GM13976 (cell line): ENCODE data around the gene EIF1AD.
"Not testable (repeated sequence)": the region's sequence is repeated elsewhere in the genome, so short reads cannot be mapped to it uniquely, and the experiment has no call there.

Experiments used
- DNase-seq: peaks from one replicate; pipeline ENCODE4 v3.0.0; 2012; ENCODE audit warnings: low spot score
- in situ Hi-C: fragments of 300-500 bp; cut with MboI; formaldehyde crosslinking; loops from one replicate; pipeline ENCODE4 v1.12.0; 2022; ENCODE audit warnings: low sequenced_read_pairs, mixed read lengths, inconsistent platforms; ENCODE audit not compliant: unreplicated experiment
- TF ChIP-seq, protein P1 (sequence below): IDR thresholded peaks from 2 replicates; pipeline ENCODE4 v1.5.1; 2012; ENCODE audit warnings: borderline replicate concordance, mild to moderate bottlenecking; ENCODE audit not compliant: insufficient read depth; ENCODE audit errors: extremely low read depth, missing control alignments, control extremely low read depth

The EIF1AD gene

DNA sequence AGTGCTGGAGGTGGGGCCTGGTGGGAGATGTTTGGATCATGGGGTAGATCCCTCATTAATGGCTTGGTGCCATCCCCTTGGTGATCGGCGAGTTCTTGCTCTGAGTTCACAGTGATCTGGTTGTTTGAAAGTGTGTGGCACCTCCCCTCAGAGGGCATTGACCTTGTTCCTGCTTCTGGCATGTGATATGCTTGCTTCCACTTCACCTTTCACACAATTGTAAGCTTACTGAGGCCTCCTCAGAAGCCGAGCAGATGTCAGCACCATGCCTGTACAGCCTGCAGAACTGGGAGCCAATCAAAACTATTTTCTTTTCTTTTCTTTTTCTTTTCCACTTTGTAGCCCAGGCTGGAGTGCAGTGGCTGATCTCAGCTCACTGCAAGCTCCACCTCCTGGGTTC, 35.4 kb upstream of the EIF1AD start:
- DNase-seq = no peak
- in situ Hi-C loops = no loop called here
- TF ChIP-seq, protein P1, sequence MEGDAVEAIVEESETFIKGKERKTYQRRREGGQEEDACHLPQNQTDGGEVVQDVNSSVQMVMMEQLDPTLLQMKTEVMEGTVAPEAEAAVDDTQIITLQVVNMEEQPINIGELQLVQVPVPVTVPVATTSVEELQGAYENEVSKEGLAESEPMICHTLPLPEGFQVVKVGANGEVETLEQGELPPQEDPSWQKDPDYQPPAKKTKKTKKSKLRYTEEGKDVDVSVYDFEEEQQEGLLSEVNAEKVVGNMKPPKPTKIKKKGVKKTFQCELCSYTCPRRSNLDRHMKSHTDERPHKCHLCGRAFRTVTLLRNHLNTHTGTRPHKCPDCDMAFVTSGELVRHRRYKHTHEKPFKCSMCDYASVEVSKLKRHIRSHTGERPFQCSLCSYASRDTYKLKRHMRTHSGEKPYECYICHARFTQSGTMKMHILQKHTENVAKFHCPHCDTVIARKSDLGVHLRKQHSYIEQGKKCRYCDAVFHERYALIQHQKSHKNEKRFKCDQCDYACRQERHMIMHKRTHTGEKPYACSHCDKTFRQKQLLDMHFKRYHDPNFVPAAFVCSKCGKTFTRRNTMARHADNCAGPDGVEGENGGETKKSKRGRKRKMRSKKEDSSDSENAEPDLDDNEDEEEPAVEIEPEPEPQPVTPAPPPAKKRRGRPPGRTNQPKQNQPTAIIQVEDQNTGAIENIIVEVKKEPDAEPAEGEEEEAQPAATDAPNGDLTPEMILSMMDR = no peak

DNA sequence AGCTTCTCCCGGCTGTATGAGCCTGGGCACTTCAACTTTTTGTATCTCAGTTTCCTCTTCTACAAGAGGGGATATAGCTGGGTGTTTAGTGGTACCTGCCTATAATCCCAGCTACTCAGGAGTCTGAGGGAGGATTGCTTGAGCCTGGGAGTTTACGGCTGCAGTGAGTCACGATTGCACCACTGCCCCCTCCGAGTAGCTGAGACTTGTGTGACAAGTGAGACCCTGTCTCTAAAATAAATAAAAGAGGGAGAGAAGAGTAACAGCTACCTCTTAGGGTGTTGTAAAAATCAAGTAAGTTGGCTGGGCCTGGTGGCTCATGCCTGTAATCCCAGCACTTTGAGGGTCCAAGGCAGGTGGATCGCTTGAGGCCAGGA, 34.4 kb upstream of the EIF1AD start:
- no peak for DNase-seq
- in situ Hi-C loops = no loop called here
- TF ChIP-seq, protein P1 = no peak

DNA sequence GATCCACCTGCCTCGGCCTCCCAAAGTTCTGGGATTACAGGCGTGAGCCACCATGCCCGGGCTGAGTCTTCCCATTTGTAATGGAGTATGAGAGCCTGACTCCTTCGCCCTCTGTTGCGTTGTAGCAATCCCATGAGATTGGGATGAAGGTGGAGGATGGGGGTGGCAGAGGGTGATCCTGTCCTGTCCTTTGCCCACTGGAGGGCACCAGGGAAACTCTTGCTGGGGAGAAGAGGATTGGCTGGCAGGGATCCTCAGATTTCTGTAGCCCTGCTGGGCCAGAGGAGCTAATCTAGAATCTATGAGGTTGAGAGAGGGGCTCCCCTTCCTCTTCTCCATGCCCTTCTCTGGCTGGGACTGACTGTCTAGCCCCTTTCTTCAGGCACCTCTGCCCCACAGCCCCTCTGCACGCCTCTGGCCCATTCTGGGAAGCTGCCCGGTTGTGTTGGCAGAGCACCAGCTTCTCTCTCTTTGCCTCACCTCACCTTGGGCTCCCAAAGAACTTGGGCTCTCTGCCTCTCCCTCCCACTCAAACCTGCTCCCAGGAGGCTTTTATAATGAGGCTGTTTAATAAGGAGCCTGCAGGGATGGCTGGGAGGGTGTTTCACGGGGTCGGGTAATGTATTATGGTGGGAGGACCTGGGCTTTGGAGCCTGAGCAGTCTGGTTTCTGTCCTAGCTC, 33.8 kb upstream of the EIF1AD start:
- peak; percentile 16 for DNase-seq
- in situ Hi-C loops = no loop called here
- TF ChIP-seq, protein P1 = no peak

DNA sequence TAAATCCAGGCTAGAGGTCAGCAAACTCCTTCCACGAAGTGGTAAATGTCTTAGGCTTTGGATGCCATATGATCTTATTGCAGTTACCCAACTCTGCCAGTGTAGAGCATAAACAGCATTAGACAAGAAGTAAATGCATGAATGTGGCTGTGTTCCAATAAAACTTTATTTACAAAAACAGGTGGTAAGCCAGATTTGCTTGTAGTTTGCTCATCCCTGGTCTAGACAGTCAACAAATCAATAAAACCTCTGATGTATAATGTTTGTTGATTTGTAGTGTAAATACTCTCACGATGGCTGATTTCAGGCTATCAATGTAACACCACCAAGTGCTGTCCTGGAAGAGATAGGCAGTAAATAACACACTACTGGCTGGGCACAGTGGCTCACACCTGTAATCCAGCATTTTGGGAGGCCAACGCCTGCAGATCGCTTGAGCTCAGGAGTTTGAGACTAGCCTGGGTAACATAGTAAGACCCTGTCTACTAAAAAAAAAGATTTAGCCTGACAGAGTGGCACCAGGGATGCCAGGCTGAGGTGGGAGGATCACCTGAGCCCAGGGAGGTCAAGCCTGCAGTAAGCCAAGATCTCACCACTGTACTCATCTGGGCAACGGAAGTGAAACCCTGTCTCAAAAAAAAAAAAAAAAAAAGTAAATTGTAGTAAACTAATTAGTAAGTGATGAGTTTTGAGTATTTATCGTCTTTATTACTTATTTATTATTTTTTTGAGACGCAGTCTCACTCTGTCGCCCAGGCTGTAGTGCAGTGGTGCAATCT, 31.2 kb upstream of the EIF1AD start:
- TF ChIP-seq, protein P1 = no peak
- DNase-seq = no peak
- in situ Hi-C loops = no loop called here

DNA sequence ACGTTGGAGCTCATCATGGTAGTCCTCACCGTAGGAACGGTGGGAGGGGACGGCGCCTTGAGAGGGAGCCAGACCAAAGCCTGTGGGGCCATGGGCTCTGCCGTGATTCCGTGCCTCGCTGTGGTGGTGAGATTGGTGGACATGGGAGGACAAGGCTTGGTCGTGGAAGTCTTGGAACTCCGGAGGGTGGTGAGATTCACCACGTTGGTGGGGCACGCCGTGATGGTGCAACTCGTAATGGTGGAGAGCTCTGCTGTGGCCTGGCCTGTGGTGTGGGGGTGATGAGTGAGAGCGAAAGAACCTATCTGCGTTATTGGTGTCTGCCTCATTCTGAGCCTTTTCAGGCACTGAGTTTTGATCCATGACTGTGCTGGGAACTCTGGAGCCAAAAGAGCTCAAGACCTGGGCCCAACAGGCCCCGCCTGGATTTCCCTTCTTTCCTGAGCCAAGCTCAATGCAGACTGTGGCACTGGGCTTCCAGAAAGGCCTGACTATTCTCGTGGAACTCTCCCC, 24.1 kb upstream of the EIF1AD start, which contains the start of gene CATSPER1:
CATSPER1 (minus strand) TSS at position 463 of the 513 bp plus-strand sequence; CDS start at position 363, 100 bp downstream.
- TF ChIP-seq, protein P1 = no peak
- no peak for DNase-seq
- in situ Hi-C loops = no loop called here

DNA sequence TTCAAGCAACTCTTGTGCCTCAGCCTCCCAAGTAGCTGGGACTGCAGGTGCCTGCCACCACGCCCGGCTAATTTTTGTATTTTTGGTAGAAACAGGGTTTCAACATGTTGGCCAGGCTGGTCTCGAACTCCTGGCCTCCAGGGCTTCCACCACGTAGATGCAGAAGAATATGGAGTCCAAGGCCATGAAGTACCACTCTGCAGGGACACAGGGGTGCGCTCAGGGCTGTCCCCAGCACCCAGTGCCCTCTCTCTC, 21.2 kb upstream of the EIF1AD start:
- in situ Hi-C loops = not testable (repeated sequence)

DNA sequence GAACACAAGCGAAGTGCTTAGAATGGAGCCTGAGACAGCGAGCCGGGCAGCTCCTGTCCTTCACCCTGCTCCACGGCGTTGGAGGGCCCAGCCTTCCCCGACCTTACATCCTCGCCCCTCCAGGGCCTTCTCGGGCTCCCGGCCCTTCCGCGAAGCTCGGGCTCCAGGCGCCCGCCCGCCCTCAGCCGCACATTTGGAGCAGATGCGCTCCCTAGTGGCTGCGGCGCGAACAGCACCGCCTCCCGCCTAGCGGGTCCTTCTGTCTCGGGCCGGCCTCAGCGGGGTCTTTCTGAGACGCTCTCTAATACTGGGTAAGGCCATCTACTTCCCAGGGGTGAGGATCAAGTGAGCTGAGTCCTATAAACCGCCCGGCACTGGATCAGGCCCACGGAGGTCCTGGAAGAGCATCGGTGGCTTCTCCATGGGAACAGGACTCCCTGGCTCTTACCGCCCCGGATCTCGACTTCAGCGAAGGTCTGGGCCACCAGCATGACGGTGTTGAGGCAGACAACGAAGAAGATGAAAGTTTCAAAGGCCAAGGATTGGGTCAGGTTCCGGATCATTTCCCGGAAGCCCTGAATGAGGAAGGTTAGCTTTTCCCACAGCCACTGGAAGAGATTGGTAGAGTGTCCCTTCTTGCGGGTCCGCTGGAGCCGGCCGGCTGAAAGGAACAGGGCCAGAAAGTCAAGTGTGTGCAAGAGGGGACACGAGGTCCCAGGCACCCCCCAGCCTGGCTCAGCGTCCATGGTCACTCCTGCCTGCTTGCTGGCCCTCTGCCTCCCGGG, 20.6 kb upstream of the EIF1AD start:
- DNase-seq = peak; percentile 94
- in situ Hi-C loops = no loop called here
- TF ChIP-seq, protein P1 = peak; percentile 97

More for the DNA sequence above, 21.2 kb upstream of the EIF1AD start:
- DNase-seq = not testable (repeated sequence)
